Natural killer cell (primary cell): ENCODE measurements around the gene KNDC1. TPM values are rescaled to one million over a fixed set of nuclear protein-coding genes. Genes with fewer than 3 reads are reported as not detected.

Source experiments
- ATAC-seq, 3 donors: fragments of 150-1000 bp in 2 of 3; fragments of 200-7000 bp in 1 of 3; cut with Tn5 transposase; 1 replicate in 1 of 3; 2 replicates in 2 of 3; pipeline ENCODE4 v1.10.0; 2021; ENCODE audit warnings: mild to moderate bottlenecking in 2 of 3, moderate library complexity in 2 of 3
- DNase-seq, 2 donors: peaks; one replicate each; pipeline versions ENCODE4 v3.0.0 to v3.0.0-alpha.2; 2013 to 2021; ENCODE audit warnings: mixed read lengths in 1 of 2
- H3K27ac ChIP-seq: one replicate; pipeline ENCODE4 v1.5.1; 2013; ENCODE audit warnings: mild to moderate bottlenecking, low read length
- H3K27me3 ChIP-seq: one replicate; pipeline ENCODE4 v1.6.1; 2013; ENCODE audit warnings: low read length; ENCODE audit not compliant: control insufficient read depth, insufficient read depth
- H3K36me3 ChIP-seq: one replicate; pipeline ENCODE4 v1.6.1; 2013; ENCODE audit warnings: low read length; ENCODE audit not compliant: control insufficient read depth, insufficient read depth
- H3K4me1 ChIP-seq: one replicate; pipeline ENCODE4 v1.6.1; 2013; ENCODE audit warnings: low read length; ENCODE audit not compliant: control insufficient read depth, insufficient read depth
- H3K4me3 ChIP-seq: one replicate; pipeline ENCODE4 v1.5.1; 2013; ENCODE audit warnings: low read length
- H3K9me3 ChIP-seq: one replicate; pipeline ENCODE4 v1.6.1; 2013; ENCODE audit warnings: low read length; ENCODE audit not compliant: control insufficient read depth, insufficient read depth
- H3K27ac Mint-ChIP-seq, 2 donors: one replicate each; pipeline ENCODE4 v1.8.0; 2022; ENCODE audit warnings: mild to moderate bottlenecking in 2 of 2, mixed read lengths in 2 of 2, moderate library complexity in 1 of 2
- H3K27me3 Mint-ChIP-seq, 2 donors: one replicate each; pipeline ENCODE4 v1.8.0; 2022; ENCODE audit warnings: low read depth in 2 of 2, mixed read lengths in 2 of 2
- H3K36me3 Mint-ChIP-seq: one replicate; pipeline ENCODE4 v1.8.0; 2022; ENCODE audit warnings: mixed read lengths
- H3K4me1 Mint-ChIP-seq, 2 donors: one replicate each; pipeline ENCODE4 v1.8.0; 2022; ENCODE audit warnings: mixed read lengths in 2 of 2
- H3K4me3 Mint-ChIP-seq: one replicate; pipeline ENCODE4 v1.8.0; 2022; ENCODE audit warnings: mild to moderate bottlenecking, moderate library complexity, mixed read lengths
- H3K9me3 Mint-ChIP-seq, 2 donors: one replicate each; pipeline ENCODE4 v1.8.0; 2022; ENCODE audit warnings: mixed read lengths in 2 of 2
- WGBS: methylation state at CpG from one replicate; pipeline ENCODE4 v1.1.7; 2013; ENCODE audit warnings: missing lambda C conversion rate; ENCODE audit not compliant: insufficient coverage; 5-methylcytosine and 5-hydroxymethylcytosine counted together
- intact Hi-C: fragments of 100-400 bp; cut with micrococcal nuclease; formaldehyde crosslinking; loops from one replicate; pipeline ENCODE4 v1.14.2; 2022
- total RNA-seq, 4 donors: library from RNA; stranded (reverse); fragments of 120-200 nt in 1 of 4; gene quantifications; one replicate each; pipeline versions ENCODE4 v1.2.3 to v1.2.4, GENCODE V29; 2013 to 2022
- TF ChIP-seq, protein P1 (sequence below): fragments of 200-600 bp; IDR thresholded peaks from one replicate; pipeline ENCODE4 v1.8.0; 2022; ENCODE audit warnings: antibody characterized with exemption

KNDC1 gene
- total RNA-seq, 3 donors from 2014 or later (not counting 1 experiment from before 2014, with no cell fraction given), result 2.1 to 5.9 TPM; not detected in 1

DNA sequence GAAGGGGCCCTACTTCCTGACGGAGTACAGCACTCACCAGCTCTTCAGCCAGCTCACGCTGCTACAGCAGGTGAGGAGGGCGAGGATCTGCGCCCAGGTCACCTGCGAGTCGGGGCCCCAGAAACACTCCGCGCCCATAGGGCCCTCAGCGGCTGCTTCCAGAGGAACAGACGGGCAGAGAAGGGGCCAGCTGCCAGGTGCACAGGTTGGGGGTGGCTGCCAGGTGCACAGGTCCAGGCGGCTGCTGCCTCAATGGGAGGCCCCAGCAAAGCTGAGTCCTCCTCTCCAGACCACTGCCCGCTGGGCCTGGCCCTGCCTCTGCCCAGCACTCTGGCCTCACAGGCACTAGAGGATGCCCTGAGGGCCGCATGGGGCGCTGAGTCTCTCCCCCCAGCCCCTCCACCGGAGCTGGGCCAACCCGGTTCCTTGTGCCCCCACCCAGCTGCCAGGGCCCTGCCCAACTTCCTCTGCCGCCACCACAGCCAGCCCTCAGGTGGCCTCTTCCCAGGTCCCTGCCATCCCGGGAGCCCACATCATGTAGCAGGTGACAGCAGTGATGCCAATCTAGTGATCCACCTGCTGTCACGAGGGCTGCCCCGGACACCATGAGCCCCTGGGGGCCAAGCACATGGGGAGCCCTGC, 53.0 kb downstream of the KNDC1 start:
- DNase-seq, result no peak
- H3K27me3 Mint-ChIP-seq, result peaks cover 0 to 2% of the 10 kb centered on the region in 2 donors
- H3K4me1 Mint-ChIP-seq, result peaks cover 0 to 4% of the 10 kb centered on the region in 2 donors
- Histone ChIP-seq H3K36me3 (no peaks in the 10 kb centered on the region), H3K27me3 (no peaks in the 10 kb centered on the region), H3K27ac (no peak overlapping the region), H3K4me1 (peaks cover 4% of the 10 kb centered on the region), H3K9me3 (no peaks in the 10 kb centered on the region), H3K4me3 (no peak overlapping the region)
- ATAC-seq, result no peak
- no peak overlapping the region for H3K27ac Mint-ChIP-seq
- 83% methylated on average over 20 of the region's 20 CpGs for WGBS
- intact Hi-C loops, result no loop called here
- TF ChIP-seq, protein P1, sequence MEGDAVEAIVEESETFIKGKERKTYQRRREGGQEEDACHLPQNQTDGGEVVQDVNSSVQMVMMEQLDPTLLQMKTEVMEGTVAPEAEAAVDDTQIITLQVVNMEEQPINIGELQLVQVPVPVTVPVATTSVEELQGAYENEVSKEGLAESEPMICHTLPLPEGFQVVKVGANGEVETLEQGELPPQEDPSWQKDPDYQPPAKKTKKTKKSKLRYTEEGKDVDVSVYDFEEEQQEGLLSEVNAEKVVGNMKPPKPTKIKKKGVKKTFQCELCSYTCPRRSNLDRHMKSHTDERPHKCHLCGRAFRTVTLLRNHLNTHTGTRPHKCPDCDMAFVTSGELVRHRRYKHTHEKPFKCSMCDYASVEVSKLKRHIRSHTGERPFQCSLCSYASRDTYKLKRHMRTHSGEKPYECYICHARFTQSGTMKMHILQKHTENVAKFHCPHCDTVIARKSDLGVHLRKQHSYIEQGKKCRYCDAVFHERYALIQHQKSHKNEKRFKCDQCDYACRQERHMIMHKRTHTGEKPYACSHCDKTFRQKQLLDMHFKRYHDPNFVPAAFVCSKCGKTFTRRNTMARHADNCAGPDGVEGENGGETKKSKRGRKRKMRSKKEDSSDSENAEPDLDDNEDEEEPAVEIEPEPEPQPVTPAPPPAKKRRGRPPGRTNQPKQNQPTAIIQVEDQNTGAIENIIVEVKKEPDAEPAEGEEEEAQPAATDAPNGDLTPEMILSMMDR, result no peak
- no peak overlapping the region for H3K4me3 Mint-ChIP-seq
- H3K9me3 Mint-ChIP-seq, result no peaks in the 10 kb centered on the region
- no peaks in the 10 kb centered on the region for H3K36me3 Mint-ChIP-seq

DNA sequence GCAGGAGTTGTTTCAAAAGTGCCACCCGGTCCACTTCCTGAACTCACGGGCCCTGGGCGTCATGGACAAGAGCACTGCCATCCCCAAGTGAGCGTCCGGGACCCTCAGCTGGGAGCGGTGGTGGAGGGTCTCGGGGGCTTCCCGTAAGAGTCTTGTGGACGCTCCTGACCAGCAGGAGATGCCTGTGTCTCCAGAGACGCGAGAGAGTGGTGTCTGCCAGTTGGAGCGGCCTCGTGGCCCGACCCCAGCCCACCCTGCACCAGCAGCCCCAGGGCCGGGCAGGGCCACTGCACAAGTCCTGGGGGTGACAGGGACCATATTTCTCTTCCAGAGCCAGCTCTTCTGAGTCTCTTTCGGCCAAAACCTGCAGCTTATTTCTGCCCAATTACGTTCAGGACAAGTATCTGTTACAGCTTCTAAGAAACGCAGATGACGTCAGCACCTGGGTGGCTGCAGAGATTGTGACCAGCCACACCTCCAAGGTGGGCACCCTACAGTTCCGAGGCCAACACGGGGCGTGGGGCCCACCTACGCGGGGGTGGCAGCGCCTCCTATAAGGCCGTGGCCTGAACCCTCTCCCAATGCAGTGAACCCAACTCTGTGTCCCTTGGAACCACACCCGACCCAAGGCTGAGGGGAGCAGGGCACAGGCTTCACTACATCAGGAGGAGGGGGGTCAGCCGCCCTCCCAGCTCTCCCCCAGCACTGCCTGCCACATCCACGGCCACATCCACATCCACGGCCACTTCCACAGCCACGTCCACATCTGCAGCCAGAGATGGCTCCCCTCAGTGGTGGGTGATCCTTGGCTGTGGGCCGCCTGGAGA, 53.8 kb downstream of the KNDC1 start:
- WGBS, result 86% methylated on average over 32 of the region's 32 CpGs
- no peaks in the 10 kb centered on the region for H3K36me3 Mint-ChIP-seq

DNA sequence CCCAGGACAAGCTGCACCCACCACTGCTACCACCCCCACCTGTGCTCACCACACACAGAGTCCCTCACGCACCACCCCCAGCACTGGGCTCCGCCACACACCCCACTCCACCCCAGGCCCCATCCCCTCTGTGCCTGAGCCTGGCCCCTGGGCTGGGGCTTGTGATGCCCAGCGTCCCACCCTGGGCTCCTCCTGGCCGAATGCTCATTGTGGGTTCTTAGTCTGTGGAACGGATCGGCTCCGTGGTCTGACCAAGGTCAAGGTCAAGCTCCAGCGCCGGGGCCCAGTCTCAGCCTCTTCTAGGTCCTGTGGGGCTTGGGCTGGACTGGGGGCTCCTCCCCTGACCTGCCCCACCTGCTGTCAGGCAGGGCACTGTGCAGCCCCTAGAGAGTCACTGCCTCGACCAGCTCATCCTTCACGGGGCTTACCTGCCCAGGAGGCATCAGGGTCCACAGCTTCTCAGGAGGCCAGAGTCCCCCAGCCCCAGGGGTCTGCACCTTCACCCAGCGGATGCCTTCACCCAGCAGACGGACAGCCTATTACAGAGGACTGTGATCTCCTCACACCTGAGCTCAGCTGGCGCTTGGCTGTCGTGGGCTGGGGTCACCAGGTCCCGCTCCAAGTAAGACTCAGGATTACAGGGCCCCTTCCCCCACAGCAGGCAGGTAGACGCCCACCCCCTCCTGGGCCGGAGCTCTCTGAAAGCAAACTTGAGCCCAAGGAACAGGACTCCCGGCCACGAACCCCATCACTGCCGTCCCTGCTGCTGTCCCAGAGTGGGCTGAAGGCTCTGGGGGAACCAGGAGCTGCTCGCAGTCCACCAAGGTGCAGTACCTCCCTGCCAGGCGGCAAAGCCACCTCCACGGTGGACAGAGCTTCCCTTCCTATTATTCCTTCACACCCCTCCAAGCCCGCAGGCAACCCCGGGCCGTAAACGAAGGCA, 54.7 kb downstream of the KNDC1 start:
- no peak overlapping the region for H3K27ac Mint-ChIP-seq
- no peak for DNase-seq
- no peaks in the 10 kb centered on the region for H3K36me3 Mint-ChIP-seq
- ATAC-seq, result no peak
- intact Hi-C loops, result no loop called here
- peaks cover 0 to 4% of the 10 kb centered on the region in 2 donors for H3K4me1 Mint-ChIP-seq
- H3K36me3 ChIP-seq, result no peaks in the 10 kb centered on the region
- TF ChIP-seq, protein P1, result no peak
- no peaks in the 10 kb centered on the region for H3K9me3 ChIP-seq
- H3K9me3 Mint-ChIP-seq, result no peaks in the 10 kb centered on the region
- no peak overlapping the region for H3K27ac ChIP-seq
- peaks cover 4% of the 10 kb centered on the region for H3K4me1 ChIP-seq
- H3K4me3 Mint-ChIP-seq, result no peak overlapping the region
- no peak overlapping the region for H3K4me3 ChIP-seq
- H3K27me3 ChIP-seq, result peaks cover 2% of the 10 kb centered on the region
- H3K27me3 Mint-ChIP-seq, result peaks cover 0 to 2% of the 10 kb centered on the region in 2 donors
- 84% methylated on average over 28 of the region's 28 CpGs for WGBS

More for the DNA sequence above, 53.8 kb downstream of the KNDC1 start:
- no peak overlapping the region for H3K27ac Mint-ChIP-seq
- H3K27me3 Mint-ChIP-seq, result peaks cover 0 to 2% of the 10 kb centered on the region in 2 donors
- no peaks in the 10 kb centered on the region for H3K9me3 ChIP-seq
- H3K36me3 ChIP-seq, result no peaks in the 10 kb centered on the region
- intact Hi-C loops, result no loop called here
- H3K4me3 ChIP-seq, result no peak overlapping the region
- H3K27ac ChIP-seq, result no peak overlapping the region
- no peak overlapping the region for H3K4me3 Mint-ChIP-seq
- H3K27me3 ChIP-seq, result no peaks in the 10 kb centered on the region
- no peak for ATAC-seq
- TF ChIP-seq, protein P1, result no peak
- H3K4me1 ChIP-seq, result peaks cover 4% of the 10 kb centered on the region
- no peaks in the 10 kb centered on the region for H3K9me3 Mint-ChIP-seq
- peaks cover 0 to 4% of the 10 kb centered on the region in 2 donors for H3K4me1 Mint-ChIP-seq
- DNase-seq, result no peak
